HG03378 (cell line): ENCODE measurements around the gene PSMD13.
"Not testable (repeated sequence)": the region's sequence is repeated elsewhere in the genome, so short reads cannot be mapped to it uniquely, and the experiment has no call there.

Experiments
- ATAC-seq: cut with Tn5 transposase; IDR thresholded peaks from one replicate; pipeline ENCODE4 v1.9.1; 2021; ENCODE audit warnings: mild to moderate bottlenecking, moderate library complexity; ENCODE audit not compliant: unreplicated experiment

Gene PSMD13

DNA sequence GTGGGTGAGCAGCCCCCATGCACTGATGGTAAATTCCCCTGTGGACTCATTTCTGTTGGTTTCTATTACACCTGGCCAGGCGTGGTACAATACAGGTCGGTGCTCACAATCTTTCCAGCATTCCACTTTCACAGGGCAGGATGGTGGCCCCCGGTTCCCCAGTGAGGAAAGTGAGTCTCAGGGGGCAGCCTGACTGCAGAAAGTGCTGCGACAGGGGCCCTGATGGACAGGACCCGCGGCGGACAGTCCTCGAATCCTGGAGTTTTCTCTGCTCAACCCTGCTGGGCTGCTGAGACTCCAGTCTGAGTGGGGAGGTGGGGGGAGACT, 49.1 kb downstream of the PSMD13 start:
- ATAC-seq = no peak

DNA sequence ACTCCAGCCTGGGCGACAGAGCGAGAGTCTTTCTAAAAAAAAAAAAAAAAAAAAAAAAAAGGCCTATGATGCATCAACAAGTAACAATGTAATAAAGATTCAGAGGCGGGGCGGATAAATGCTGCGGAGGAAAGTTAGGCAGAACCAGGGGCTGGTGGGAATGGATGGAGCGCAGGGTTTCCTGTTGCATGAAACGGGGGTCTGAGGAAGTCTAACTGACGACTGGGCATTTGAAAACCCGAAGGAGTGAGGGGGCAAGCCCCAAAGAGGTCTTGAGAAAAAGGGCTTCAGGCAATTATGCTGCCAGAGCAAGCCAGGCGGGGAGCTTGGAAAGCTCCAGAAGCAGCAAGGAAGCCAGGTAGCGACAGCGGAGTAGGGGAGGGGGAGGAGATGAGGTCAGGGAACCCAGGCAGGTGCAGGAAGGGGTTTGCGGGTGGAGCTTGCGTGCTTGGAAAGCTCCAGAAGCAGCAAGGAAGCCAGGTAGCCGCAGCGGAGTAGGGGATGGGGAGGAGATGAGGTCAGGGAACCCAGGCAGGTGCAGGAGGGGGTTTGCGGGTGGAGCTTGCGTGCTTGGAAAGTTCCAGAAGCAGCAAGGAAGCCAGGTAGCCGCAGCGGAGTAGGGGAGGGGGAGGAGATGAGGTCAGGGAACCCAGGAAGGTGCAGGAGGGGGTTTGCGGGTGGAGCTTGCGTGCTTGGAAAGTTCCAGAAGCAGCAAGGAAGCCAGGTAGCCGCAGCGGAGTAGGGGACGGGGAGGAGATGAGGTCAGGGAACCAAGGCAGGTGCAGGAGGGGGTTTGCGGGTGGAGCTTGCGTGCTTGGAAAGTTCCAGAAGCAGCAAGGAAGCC, 50.4 kb downstream of the PSMD13 start:
- ATAC-seq = not testable (repeated sequence)

- no peak for ATAC-seq
These were observed 51.2 kb downstream of the PSMD13 start for GRCh38 chr11:287821-288477.

DNA sequence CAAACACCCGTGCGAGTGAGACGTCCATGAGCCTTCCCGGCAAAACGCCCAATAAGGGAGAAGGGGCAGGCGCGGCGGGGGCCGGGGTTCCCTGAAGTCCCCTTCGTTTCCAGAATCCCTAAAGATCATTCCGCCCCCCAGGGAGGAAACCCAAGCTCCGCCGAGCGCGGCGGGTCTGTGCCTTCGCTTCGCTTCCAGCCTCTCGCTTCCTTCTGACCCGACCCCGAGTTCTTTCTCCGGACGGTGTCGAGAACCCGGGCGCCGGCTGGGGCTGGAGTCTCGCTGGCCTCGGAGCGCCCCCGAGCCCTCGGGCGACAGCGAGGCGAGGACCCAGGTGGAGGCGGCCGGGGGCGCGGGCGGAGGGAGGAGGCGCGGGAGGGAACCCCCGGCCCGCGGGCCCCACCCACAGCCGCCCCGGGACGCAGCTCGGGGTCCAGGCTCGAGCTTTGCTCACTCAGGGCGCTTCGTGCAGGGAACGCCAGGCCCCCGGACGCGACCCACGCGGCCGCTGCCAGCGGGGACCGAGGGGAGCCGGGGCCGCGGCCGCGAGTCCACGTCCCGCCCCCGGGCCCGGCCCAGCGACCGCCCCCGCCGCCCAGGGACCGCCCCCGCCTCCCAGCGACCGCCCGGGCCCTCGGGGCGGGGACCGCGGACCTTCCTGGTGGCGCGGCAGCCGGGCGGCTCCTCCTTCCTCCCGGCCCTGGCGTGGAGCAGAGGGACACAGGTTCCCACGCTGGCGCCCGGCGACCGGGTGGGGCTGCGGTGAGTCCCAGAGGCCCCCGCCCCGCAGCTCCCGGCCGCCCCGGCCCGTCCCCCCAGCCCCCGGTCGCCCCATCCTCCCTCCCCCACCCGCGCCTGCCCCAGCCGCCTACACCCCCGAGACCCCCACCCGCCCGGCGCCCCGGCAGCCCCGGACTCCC, 52.0 kb downstream of the PSMD13 start, which contains the start of gene PGGHG:
TSS of gene PGGHG (plus strand) at position 649 of the 920 bp plus-strand sequence. CDS start 691 bp downstream, outside the sequence.
- ATAC-seq = no peak

DNA sequence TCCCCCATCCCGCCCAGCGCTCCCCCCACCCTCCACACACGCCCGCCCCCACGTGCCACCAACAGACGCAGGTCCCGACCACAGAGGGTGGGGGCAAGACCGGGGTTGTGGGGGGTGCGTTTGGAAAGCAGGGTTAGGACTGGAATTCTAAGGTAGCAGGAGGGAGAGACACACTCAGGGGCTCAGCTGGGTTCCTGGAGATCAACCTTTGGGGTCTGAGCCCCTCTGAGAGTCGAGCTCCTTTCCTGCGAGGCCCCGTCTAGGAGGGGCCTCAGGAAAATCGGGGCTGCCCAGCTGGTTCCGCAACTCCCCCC, 52.6 kb downstream of the PSMD13 start:
- no peak for ATAC-seq

DNA sequence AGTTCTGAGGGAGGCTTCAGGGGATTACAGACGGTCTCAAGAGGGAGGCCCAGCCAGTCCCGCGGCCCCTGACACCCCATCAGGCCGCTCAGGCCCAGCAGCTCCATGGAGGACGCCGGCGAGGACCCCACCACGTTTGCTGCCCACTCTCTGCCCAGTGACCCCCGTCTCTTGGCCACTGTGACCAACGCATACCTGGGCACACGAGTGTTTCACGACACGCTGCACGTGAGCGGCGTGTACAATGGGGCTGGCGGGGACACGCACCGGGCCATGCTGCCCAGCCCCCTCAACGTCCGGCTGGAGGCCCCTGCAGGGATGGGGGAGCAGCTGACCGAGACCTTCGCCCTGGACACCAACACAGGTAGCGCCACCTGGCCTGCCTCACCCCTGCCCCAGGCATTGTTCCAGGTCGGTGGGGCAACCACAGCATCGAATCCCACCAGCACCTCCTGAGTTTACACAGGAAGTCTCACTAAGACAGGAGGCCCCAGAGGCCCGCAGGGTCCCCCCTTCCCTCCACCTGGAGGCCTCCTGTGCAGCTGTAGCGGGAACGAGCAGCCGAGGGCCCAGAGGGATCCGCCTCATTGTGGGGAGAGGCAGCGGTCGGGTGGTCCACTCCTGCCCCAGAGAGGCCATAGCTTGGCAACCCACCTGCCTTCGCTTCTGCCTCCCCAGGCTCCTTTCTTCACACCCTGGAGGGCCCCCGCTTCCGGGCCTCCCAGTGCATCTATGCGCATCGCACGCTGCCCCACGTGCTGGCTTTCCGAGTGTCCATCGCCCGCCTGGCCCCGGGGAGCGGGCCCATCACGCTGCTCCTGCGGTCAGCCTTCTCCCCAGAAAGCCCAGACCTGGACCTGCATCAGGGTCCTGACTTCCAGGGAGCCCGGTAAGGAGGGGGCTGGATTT, 53.2 kb downstream of the PSMD13 start:
- ATAC-seq = no peak

DNA sequence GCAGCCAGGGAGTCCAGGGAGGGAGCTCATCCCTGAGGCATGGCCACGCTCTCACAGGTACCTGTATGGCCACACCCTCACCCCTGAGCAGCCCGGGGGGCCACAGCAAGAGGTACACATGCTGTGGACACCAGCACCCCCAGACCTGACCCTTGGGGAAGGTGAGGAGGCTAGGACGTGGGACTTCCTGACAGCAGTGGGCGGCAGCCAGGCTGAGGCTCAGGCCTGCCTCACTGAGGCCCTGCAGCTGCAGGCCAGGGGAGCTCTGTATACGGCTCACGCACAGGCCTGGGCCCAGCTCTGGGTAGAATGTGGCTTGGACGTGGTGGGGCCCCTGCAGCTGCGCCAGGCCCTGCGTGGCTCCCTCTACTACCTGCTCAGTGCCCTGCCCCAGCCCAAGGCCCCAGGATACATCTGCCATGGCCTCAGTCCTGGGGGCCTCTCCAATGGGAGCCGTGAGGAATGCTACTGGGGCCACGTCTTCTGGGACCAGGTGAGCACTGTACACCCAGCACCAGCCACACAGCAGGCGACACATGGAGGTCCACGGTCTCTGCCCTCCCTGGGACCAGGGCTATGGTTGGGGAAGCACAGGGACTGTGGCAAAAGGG, 54.0 kb downstream of the PSMD13 start:
- no peak for ATAC-seq

GRCh38 chr11:291281-292210, 54.8 kb downstream of the PSMD13 start:
- no peak for ATAC-seq

DNA sequence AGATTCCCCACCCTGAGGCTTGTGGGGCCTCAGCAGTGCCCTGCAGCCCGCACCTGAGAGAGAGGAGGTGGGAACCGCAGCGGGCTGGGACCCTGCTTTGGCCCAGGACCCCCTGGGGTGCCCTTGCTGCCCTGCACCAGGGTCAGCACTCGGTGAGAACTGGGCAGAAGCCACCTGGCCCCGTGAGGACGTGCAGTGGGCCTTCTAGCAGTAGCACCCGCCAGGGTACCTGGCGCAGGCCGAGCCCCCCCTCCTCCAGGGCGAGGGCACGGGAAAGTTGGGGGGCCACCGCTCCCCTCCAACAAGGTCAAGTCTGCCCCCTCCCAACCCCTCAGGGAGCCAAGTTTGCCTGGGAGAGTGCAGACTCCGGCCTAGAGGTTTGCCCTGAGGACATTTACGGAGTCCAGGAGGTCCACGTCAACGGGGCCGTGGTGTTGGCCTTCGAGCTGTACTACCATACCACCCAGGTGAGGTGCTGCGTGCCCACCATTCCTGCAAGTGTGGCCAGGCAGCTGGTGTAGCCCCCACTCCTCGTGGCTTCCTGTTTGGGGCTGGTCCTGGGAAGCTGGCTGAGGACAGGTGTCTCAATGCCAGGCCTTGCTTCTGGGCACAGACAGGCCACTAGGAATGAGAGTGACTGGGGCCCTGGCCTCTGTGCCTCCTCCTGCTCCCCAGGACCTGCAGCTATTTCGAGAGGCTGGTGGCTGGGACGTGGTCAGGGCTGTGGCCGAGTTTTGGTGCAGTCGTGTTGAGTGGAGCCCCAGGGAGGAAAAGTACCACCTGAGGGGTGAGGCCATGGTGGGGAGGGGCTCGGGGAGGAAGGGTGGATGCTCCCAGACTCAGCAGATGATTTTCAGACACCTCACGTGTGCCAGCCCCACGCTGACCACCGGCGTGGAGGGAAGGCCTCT, 55.7 kb downstream of the PSMD13 start:
- no peak for ATAC-seq

- ATAC-seq = no peak
These were observed 56.6 kb downstream of the PSMD13 start for GRCh38 chr11:293271-293851.

DNA sequence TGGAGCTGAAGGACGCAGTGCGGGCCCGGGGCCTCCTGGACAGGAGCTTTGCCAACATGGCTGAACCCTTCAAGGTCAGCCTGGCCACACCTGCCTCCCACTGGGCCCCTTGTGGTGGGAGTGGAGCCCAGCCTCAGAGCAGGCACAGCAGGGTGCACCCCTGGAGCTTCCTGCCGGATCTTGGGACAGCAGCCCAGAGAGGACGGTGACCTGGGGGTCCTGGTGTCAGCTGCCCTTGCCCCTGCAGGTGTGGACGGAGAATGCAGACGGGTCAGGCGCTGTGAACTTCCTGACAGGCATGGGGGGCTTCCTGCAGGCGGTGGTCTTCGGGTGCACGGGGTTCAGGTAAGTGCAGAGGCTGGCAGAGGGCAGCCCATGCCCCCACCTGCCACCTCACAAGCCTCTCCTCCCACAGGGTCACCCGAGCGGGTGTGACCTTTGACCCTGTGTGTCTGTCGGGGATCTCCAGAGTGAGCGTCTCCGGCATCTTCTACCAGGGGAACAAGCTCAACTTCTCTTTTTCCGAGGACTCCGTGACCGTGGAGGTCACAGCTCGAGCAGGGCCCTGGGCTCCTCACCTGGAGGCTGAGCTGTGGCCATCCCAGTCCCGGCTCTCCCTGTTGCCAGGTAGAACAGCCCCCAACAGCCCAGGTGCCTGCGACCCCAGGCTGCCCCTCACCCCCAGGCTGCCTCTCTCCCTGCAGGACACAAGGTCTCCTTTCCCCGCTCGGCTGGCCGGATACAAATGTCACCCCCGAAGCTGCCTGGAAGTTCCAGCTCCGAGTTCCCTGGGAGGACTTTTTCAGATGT, 57.3 kb downstream of the PSMD13 start:
- no peak for ATAC-seq

DNA sequence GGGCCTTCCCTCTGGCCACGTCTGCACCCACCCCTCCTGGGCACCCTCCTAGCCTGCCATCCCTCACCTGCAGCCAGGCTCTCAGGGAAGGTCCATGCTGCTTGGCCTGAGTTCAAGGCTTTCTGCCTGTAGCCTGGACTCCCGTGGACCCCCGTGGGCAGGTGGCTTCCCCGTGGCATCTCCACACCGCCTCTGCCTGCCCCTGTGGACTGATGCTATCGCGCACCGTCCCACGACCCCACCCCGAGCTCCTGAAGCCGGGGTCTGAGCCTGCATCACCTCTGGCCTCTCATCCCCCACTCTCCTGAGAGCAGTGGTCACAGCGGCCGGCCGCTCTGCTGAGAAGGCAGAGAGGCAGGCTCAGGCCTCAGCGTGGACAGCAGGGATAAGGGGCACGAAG, 58.0 kb downstream of the PSMD13 start:
- ATAC-seq = no peak

GRCh38 chr11:295351-296170, 58.8 kb downstream of the PSMD13 start:
- ATAC-seq = no peak

DNA sequence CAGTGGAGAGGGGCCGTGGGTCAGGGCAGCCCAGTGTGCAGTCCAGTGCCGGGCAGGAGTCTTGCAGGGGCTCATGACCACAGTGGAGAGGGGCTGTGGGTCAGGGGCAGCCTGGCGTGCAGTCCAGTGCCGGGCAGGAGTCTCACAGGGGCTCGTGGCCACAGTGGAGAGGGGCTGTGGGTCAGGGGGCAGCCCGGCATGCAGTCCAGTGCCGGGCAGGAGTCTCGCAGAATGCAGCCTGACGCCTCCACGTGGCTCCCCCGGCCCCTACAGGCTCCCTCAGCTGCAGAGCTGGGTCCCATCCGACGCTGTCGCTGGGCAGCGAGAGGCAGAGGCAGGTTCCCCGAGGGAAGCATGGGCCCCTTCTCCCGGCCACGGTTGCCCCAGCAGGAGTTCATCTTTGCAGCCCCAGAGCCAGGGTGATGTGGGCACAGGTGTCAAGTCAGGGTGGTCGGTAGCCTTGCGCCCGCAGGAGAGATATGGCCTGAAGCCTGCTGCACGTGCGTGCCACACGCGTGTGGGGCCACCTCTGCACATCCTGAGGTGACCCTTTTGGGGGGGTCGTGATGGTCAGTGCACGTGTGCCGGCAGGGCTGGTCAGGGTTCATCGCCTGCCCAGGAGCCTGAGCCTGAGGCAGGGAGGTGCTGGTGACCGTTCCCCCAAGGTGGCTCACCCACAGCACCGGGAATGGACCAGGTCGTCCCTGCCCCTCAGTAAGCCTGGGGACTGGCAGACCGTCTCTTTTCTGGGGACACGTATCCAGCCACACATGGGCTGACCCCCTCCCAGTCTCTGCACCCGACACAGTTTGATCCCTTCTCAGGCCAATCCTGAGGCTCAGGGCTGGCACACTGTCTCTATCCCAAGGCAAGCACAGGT, 59.6 kb downstream of the PSMD13 start:
- ATAC-seq = no peak

GRCh38 chr11:297051-297585, 60.3 kb downstream of the PSMD13 start:
- ATAC-seq = no peak
